HG02840 (cell line): ENCODE data around the gene FAM13A.

Experiments
- ATAC-seq: cut with Tn5 transposase; IDR thresholded peaks from one replicate; pipeline ENCODE4 v1.9.1; 2021; ENCODE audit warnings: mild to moderate bottlenecking, moderate library complexity, moderate number of reproducible peaks; ENCODE audit not compliant: unreplicated experiment, low FRiP score

The FAM13A gene

DNA sequence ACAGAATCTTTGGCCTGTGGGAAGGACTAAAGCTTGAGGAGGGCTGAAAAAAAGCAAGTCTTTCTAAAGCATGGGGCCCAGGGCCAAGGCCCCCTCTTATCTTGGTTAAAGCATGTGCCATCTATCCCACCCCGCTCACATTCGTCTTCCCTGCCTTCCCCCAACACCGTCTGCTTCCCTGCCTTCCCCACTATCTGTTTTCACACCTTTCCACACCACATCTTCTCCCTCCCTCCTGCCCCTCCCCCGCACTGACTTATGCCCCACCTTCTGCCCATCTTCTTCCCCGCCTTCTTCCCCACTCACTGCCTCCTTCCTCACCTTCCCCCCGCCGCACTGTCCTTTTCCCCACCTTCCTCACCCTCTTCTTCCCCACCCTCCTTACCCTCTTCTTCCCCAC is 358.5 kb downstream of the FAM13A start:
- no peak for ATAC-seq

DNA sequence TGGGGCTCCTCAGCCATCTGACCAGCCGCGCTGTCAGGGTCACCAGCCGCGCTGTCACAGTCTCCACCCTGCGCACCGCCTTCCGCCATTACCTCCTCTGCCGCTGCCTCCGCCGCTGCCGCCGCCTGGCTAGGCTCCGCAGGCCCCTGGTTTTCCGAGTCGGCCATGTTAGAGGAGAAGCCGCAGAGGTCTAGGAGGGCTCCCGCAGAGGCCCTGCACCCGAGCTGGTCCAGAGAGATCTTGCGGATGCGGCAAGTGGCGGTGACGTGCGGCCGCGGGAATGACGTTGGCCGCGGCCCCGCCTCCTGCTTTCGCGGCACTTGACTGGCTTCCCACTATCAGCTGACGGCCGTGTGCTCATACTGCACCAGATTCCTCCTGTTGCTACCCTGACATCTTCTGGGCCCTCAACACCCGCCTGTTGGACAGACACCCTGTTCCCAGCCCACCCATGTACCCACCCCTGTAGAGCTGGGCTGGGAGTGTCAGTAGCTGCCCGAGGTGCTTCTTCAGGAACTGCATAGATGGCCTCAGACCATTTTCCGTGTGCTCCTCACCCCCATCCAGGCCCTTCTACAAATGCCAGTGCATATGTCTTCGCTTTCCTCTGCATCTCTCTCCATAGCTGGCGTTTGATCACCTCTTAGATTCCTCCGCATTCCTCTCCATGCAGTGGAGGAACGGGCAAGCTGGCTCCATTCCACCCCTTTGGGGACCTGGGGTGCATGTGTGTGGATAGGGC is 359.2 kb downstream of the FAM13A start, which contains the start of gene NAP1L5:
Gene NAP1L5 (minus strand): TSS at position 242 of the 742 bp plus-strand sequence. CDS start 75 bp downstream, at position 167.
- ATAC-seq, result peak; percentile 93

DNA sequence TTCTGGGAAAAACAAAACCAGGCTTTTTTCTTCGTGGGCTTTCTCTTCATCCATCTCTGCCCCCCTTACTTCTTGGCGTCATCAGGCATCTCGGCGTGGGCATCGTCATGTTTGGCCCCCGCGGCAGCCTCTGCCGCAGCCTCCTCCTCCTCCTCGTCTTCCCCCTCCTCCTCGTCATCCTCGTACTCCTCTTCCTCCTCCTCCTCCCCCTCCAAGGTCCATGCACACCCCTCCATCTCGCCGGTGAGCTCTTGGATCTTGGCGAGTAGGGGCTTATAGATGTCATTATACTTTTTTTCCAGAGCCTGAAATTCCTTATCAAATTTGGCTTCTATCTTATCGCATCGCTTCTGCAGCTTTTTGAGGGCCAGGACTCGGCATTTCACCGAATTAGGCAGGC is 359.8 kb downstream of the FAM13A start:
- no peak for ATAC-seq

DNA sequence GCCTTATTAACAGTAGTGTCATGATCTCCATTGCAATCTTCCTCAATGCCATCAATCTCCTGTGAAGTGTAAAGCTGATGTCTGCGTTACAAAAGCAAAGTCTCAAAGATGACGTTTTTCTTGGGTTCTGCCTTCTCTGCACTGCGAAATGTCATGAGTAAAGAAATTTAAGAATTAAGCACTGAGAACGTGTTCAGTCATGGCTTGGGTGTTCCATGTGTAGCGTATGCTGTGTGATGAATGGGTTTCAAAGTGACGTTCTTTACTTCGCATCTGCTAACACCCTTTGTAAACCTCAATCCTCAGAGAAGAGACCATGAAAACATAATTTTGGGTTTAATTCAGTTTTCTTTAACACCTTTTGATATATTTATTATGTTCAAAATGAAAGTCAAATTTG is 360.4 kb downstream of the FAM13A start:
- ATAC-seq, result no peak

DNA sequence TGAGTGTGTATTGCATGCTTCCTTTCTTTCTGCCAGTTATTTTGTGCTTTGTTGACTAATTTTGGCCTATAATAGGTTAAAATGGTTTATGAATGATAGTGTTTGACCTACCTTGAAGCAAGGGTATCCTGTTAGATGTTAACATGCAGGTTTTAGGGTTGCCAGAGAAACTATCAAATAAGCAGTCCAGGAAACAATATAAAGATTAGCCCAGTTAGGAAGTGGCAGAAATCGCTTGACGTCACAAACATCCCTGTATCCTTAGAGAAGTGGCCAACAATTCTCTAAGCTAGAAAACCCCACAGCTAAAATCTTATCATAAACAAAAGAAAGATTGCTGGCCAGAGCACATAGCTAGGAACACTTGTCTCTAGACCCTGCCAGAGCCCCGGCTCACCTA is 363.2 kb downstream of the FAM13A start:
- no peak for ATAC-seq

DNA sequence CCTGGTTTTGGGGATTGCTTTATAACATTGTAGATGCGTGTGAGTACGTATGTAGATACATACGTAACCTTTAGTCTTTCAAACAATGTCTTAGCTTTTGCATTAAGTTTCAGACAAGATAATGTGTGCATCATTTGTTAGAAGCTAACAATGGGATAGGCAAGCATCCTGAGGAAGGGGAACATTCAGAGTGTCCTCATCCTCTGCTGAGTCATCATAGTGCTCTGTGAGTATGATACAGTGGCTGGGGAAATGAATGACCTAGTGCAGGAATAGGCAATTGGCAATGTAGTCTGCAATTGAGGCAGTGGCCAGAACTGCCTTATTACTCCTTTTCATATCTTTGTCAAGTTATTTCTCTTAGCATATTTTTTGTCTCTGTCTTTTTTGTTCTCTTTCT is 366.6 kb downstream of the FAM13A start:
- ATAC-seq, result no peak

DNA sequence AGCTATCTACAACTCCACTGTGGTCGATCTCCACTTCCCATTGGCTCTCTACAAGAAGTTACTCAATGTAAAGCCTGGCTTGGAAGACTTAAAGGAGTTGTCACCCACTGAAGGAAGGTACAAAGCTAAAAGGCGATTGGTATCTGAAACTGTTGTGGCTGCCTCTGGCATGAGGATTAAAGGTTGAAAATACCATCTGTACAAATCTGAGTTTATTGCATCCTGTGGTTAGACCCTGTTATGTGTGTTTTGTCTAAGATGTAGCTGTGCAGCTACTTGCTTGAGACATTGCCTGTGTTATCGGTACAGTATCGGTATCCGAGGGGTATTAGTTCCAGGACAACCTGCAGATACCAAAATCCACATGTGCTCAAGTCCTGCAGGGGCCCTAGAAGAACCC is 375.8 kb downstream of the FAM13A start:
- no peak for ATAC-seq
